ENCODE results near the gene PCNX1.

PCNX1 gene

DNA sequence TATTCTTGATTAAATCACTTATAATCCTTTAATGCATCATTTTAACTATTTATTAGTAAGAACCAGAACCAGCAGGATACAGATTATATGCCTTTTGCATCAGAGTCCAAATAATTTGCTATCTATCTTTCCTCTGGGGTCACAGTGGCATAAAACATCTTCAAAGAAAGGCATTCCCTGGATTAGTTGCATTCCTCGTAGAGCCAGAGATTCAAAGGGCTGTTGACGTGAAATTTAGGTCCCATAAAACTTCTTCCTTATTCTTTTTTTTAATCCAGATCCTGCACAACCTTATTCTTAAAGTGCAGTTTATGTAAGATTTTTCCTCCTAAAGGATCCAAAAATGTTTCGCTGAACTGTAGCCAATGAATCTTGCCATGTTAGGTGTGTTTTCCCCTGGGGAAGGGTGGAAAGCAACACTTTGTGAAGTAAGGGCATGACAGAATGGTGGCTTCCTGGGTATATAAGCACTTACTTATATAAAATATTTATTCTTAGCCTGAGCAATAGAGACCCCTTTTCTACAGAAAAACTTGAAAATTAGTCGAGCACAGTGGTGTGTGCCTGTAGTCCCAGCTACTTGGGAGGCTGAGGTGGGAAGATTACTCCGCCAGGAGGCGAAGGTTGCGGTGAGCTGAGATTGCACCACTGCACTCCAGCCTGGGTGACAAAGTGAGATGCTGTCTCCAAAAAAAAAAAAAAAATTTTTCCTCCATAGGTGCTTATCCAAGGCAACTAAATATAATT is 208.7 kb downstream of the PCNX1 start:
- no peak for DNase-seq (ENCODE audit: low read depth, low spot score)
- in situ Hi-C loops (cut with HindIII; ENCODE audit: low sequenced_read_pairs) = no loop called here
- no peak overlapping the region for H3K4me3 ChIP-seq (ENCODE audit: low read depth, low read length)
- no peak for TF ChIP-seq CTCF (IDR thresholded peaks at IDR 0.05; ENCODE audit: low read depth, low read length)

DNA sequence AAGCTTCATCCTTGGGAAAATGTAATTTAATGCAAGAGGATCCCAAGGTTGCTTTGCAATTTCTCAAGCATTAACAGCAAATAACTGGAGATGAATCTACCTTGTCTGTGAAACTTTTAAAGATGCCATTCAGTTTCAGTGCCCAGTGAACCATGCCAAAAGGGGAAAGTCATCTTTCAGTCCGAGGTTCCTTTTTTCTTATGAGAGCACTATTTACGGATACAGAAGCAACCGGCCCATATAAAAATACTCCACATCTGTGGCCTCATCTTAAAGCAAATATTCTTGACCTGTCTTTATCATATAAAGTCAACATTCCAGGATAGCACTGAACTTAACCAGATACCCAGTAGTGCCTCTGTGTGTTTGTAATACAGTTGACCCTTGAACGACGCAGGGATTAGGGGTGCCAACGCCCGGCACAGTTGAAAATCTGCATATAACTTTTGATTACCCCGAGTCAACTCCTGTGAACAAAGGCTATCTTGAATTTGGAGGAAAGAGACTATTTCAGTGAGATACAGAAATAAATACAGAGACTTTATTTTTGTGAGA is 209.4 kb downstream of the PCNX1 start:
- no peak for TF ChIP-seq CTCF (IDR thresholded peaks at IDR 0.05; ENCODE audit: low read depth, low read length)

DNA sequence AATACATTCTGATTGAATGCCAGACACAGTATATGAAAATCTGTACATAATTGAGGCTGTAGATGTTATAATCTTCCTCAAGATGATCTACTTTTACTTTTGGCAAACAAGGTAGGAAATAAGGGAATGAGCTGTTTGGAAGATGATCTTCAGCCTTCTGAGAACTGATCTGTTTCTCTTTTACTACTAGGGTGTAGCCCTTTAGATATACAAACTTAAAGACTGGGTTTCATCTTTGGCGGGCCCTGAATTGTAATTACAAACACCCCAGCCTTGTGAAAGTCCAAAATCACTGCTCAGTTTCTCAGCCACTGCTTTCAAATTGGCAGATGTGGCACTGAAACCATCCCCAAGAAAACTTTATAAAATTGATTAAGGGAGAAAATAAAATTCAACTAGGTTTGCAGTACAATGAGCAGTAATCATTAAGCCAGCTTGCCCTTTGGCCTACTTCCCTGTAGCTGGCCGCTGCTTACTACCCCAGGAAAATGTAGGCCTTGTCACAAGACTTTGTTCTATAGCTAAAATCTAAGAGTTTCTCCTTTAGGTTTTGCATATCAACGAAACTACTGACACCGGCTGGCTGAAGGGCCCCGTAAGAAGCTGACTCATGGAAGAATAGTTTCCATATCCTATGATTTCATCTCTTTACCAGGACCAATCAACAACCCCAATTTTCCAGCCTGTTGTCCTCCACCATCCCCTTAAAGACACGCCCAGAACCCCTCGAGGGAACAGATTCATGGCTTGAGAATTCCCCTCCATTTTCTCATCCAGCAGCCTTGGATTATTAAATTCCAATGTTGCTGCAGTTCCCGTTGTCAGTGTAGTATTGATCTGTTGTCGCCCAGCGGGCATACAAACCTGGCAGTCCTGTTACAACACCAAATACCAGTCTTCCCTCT is 210.8 kb downstream of the PCNX1 start:
- no peak for TF ChIP-seq CTCF (IDR thresholded peaks at IDR 0.05; ENCODE audit: low read depth, low read length)
- in situ Hi-C loops (cut with HindIII; ENCODE audit: low sequenced_read_pairs) = no loop called here
- peak; percentile 66 for DNase-seq (ENCODE audit: low read depth, low spot score)
- no peak overlapping the region for H3K4me3 ChIP-seq (ENCODE audit: low read depth, low read length)

More for the DNA sequence above, 209.4 kb downstream of the PCNX1 start:
- in situ Hi-C loops (cut with HindIII; ENCODE audit: low sequenced_read_pairs) = no loop called here
- no peak for DNase-seq (ENCODE audit: low read depth, low spot score)
- no peak overlapping the region for H3K4me3 ChIP-seq (ENCODE audit: low read depth, low read length)

GRCh38 chr14:71119075-71119474 is 211.8 kb downstream of the PCNX1 start:
- no peak overlapping the region for H3K4me3 ChIP-seq (ENCODE audit: low read depth, low read length)
- in situ Hi-C loops (cut with HindIII; ENCODE audit: low sequenced_read_pairs) = no loop called here
- DNase-seq (ENCODE audit: low read depth, low spot score) = no peak
- no peak for TF ChIP-seq CTCF (IDR thresholded peaks at IDR 0.05; ENCODE audit: low read depth, low read length)

GRCh38 chr14:71119832-71120231 is 212.6 kb downstream of the PCNX1 start:
- H3K4me3 ChIP-seq (ENCODE audit: low read depth, low read length) = no peak overlapping the region
- TF ChIP-seq CTCF (IDR thresholded peaks at IDR 0.05; ENCODE audit: low read depth, low read length) = no peak
- no peak for DNase-seq (ENCODE audit: low read depth, low spot score)
- in situ Hi-C loops (cut with HindIII; ENCODE audit: low sequenced_read_pairs) = no loop called here

DNA sequence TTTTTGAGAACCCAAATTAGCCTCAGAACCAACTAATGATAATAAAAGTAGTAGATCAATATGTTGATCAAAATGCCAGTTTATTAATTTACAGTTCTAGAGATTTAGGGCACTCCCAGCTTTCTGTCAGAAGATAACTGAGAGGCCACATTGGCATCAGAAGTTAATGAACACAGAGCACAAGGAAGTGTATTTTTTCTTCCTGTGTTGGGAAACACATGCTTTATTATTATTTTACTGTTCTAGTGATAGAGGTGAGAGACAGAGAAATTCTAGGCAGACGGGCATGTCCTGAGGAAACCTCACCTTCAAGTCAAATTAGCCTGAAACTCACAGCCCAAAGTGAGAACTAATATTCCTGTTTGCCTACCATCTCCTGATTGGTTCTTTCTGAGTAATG is 213.7 kb downstream of the PCNX1 start:
- no peak for DNase-seq (ENCODE audit: low read depth, low spot score)
- TF ChIP-seq CTCF (IDR thresholded peaks at IDR 0.05; ENCODE audit: low read depth, low read length) = no peak
- no peak overlapping the region for H3K4me3 ChIP-seq (ENCODE audit: low read depth, low read length)
- in situ Hi-C loops (cut with HindIII; ENCODE audit: low sequenced_read_pairs) = no loop called here
